HK-2 (cell line): ENCODE data around the gene ENTPD3.

Experiments
- DNase-seq: peaks from one replicate; pipeline ENCODE4 v3.0.0-alpha.2; 2018; ENCODE audit not compliant: unreplicated experiment

ENTPD3 gene, protein sequence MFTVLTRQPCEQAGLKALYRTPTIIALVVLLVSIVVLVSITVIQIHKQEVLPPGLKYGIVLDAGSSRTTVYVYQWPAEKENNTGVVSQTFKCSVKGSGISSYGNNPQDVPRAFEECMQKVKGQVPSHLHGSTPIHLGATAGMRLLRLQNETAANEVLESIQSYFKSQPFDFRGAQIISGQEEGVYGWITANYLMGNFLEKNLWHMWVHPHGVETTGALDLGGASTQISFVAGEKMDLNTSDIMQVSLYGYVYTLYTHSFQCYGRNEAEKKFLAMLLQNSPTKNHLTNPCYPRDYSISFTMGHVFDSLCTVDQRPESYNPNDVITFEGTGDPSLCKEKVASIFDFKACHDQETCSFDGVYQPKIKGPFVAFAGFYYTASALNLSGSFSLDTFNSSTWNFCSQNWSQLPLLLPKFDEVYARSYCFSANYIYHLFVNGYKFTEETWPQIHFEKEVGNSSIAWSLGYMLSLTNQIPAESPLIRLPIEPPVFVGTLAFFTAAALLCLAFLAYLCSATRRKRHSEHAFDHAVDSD

DNA sequence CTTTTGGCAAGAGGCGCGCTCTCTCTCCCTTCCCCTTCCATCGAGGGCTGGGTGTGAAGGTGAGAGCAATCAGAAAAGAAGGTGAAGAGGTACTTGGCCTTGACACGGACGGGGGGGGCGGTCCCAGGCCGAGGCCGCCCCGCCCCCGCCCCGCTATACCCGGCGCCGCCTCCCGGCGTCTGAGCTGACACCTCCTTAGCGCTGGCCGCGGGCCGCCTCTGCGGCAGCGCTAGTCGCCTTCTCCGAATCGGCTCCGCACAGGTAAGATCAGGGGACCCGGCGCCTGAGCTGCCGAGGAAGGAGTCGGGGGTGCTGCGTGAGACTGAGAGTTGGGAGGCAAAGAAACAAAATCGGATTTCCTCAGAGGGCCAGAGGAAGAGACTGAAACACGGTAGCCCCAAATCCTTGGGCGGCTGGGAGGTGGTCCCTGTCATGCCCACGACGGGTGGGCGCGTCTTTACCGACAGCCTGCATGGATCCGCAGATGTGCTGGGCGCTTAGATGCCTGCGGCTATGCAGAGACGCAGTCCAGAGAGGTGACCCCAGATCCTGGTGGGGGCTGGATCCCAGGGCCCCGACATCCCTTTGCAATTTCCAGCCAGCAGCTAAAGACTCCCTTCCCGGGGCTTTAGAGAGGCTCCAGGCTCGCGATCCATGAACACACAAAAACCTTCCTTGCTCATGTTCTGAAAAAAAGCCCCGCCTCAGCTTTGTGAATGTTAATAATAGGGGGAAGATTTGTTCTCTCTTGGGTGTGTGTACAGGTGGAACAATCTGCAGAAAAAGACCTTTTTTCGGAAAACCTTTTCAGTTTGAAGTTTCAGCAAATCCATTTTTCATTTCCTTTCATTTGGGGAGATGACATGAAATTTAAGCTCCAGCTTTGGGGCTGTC lies at the start of gene ENTPD3:
Gene ENTPD3, plus strand, starts transcription at position 184 of the 894 bp plus-strand sequence. CDS start 874 bp downstream, outside the sequence.
- DNase-seq = no peak

DNA sequence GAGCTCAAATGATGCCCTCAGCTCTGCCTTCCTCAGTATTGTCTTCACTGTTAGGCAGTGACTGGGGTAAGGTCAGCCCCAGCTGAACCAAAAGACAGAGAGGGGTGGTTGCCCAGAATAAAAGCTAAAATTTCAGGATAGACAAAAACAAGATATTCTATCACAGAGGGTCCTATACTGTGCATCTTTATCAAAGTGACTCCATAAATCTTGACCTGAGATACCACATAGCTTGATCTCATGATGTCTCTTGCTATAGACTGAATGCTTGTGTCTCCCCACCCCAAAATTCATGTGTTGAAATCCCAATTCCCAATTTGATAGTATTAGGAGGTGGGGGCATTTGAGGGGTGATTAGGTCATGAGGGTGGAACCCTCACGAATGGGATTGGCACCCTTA lies 47.1 kb upstream of the ENTPD3 start:
- DNase-seq = no peak

DNA sequence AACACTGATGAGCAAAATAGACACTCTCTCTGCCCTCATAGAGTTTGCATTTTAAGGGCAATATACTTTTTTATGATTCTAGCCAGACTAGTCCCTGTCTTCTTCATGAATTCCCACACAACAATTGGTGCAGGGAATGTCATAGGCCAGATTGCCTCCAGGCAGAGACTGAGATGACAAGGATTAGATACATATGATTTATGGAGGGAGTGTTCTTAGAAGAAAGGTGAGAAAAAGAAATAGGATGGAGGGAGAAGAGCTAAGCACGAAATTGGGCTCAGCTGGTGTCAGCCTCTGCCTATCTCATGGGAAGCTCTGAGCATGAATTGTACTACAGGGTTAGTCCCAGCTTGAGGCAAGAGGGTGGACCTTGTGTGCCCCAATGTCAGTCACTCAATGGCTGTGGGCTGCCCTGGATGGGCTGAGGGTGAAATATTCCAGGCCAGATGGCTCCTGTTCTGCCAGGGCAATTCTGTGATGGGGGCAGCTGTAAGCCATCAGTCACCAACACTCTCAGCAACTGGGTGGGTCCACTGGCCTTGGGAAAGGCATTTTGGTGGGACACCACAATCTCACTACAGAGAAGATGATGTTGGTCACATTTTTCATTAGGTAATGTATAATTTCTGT lies 46.3 kb upstream of the ENTPD3 start:
- no peak for DNase-seq

DNA sequence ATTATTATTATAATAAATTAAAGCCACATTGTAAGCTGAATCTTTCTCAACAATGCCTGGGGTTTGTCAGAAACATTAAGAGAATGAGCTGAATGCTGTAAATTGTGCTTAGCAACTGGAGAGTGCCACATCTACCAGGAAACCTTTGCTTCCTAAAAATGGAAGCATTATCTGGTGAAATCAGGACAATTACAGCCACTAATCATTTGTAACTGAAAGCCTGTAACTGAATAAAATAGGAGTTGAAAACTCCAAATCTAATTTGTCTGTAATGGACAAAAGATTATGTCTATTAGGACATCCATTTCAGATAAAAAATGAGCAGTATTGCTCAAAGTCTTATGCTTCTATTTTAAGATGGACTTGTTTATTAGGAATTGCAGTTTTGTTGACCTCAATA lies 45.3 kb upstream of the ENTPD3 start:
- no peak for DNase-seq

DNA sequence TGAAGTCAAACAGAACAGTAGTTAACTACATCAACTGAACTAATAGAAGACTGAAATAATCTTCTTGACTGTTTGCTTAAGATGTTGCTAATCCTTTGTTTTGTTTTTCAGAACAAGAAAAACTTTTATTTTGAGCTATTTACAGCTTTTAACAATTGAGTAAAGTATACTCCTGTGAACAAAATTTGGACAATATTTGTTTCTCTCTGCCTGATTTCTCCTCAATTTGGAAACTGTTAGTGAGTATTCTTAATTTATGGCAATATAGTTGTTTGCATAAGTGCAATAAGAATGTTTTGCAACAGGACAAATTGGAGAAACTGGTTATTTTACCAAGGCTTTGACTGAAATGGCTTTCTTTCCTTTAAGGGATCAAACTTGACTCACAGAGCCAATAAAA lies 36.5 kb upstream of the ENTPD3 start:
- DNase-seq = no peak

DNA sequence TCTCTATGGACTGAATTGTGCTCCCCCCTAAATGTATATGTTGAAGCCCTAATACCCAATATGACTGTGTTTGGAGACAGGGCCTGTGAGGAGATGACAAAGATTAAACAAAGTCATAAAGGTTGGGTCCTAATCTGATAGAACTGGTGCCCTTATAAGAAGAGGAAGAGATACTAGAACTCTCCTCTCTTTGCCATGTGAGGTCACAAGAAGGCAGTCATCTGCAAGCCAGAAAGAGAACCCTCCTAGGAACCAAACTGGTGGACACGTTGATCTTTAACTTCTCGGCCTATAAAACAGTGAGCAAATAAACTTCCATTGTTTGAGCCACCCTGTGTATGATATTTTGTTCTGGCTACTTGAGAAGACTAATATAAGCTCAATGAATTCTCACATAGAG lies 31.6 kb upstream of the ENTPD3 start:
- DNase-seq = no peak

DNA sequence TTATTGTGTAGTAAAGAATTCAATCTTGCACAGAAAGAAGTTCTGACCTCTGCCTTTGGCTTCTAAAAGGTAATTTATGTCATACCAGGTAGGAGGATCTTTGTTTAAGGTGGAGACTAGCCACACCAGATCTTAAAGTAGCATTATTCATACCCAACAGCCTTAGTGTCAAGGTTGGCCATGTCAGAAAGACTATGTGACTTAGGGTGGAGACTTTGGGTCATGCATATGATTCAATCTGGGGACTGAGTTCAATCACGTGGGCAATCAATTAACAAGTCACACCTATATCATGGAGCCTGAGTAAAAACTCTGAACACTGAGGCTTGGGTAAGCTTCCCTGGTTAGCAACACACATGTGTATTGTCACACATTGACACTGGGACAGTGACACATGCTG lies 28.5 kb upstream of the ENTPD3 start:
- no peak for DNase-seq

DNA sequence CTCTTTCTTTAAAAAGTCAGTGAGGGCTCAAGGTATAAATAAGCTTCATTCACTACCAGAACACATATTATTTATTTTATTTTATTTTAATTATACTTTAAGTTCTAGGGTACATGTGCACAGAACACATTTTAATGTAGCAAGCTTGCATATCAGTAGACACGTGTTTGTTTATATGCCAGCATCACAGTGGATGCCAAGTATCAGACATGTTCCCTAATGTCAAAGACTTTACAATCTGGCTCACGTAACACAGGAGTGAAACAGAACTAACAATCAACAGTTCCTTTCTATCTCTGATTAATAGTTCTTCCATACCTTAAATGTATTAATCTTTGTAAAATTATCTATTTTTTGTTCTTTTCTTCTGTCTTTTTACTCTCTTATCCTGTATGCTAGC lies 23.3 kb upstream of the ENTPD3 start:
- DNase-seq = no peak

DNA sequence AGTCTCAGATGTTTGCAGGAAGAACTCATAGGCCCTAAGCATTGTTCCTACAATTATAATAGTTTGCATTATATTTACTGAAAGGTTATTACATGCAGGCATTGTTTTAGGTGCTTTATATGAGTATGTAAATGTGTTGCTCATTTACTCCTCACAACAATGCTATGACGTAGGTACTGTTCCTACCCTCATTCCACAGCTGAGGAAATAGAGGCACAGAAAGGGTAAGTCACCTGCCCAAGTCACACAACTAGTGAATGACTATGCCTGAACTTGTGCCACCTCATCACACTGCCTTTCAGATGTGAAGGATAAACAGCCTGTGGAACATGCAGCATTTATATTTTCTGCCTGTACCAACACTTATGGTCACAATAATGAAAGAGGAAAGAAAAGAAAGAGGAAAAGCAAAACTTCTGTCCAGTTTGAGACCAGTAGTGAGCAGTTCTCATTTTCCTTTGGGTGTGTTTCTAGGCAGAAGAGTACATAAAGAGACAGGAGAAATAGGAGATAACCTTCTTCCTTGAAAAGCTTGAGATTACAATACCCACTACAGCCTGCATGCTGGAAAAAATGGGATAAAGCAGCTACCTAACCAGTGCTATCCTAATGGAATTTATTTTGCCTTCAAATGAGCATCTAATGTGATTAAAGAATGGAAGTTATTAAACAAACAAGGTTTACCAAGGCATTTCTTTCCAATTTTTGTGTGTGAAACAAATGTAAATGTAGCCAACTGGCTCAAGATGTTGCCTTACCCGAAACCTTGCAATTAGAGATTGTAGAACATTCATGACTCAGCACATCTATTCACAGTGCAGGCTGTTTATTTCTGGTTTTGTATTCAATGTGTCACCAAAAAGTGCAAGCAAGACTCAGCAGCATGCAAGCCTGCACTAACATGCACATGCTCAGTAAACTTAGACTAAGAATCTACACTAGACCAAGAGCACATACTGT lies 20.5 kb upstream of the ENTPD3 start:
- DNase-seq = no peak

DNA sequence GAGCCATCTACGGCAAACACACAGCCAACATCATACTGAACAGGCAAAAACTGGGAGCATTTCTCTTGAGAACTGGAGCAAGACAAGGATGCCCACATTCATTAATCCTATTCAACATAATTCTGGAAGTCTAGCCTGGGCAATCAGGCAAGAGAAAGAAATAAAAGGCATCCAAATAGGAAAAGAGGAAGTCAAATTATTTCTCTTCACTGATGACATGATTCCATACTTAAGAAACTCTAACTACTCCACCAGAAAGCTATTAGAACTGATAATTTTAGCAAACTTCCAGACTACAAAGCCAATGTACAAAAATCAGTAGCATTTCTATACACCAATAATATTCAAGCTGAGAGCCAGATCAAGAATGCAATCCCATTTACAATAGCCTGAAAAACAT lies 17.3 kb upstream of the ENTPD3 start:
- no peak for DNase-seq

DNA sequence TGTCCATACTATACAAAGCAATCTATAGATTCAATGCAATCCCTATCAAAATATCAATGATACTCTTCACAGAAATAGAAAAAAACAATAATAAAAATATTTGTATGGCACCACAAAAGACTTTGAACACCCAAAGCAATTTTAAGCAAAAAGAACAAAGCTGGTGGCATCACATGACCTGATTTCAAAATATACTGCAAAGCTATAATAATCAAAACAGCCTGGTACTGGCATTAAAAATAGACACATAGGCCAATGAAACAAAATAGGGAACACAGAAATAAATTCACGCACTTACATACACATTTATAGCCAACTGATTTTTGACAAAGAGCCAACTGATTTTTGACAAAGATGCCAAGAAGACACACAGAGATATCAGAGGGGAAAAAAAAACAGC lies 9.2 kb upstream of the ENTPD3 start:
- DNase-seq = no peak

DNA sequence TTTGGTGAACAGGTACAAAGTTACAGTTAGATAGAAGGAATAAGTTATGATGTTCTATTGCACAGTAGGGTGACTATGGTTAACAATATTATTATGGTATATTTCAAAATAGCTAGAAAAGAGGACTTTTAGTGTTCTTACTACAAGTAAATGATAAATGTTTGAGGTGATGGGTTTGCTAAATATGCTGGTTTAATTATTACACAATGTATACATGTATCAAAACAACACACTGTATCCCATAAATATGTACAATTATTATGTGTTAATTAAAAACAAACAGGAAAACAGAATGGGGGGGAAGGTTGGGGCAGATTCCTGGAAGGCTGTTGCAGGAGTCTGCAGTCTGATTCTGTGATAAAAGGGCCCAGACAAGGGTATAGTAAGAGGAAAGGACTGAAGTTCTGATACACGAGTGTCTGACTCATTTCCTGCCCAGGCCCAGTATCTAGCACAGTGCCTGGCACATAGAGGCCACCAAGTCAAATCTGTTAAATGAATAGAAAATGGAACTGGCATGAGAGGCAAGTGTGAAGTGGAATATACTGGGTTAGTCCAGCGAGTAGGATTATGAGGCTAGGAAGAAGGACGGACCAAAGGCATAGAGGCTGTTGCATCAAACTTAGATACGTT lies 7.2 kb upstream of the ENTPD3 start:
- DNase-seq = no peak

DNA sequence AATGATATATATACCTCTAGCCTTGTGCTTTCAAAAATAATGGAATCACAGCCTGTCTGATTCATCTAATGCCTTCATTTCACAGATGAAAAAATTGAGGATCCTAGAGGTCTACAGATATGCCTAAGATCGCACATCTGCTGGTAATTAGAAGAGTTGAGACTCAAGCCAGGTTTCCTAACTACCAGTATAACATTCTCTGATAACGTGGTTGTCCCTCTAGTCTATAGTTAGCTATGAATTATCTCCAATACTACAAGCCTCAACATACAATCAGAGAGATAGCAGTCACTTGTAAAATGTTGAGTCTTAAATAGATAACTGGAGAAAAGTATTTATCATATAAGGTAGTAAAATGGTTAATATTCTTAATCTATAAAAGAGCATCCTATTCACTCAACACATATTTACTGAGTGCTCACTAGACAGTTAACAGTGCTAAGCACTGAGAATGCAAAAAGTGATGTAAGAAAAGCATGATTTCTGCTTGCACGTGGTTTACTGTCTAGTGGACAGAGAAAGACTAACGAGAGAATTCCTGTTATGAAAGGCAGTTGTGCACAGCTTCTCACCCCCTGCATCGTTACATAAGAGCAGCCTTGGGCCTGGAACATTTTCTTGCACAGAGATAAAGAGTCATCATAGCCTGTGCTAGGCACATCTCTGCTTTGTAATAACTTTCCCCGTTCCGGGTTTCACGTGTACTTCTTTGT lies 4.9 kb upstream of the ENTPD3 start:
- DNase-seq = no peak

DNA sequence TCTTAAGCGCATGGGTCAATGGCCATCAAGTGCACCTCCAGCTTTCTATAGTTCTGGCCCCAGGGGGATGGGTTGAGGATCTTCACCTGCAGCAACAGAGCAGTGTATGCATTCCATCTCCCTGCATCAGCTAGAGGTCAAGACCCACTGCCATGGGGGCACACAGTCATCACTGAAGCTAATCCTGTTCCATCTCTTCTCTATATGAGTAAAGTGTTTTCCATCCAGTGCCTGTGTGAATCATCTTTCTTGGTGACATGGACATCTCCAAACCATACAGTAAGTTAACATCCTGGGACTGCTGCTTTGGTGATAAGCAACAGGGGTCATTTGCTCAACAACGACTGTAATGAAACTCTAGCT lies 4.4 kb upstream of the ENTPD3 start:
- no peak for DNase-seq

DNA sequence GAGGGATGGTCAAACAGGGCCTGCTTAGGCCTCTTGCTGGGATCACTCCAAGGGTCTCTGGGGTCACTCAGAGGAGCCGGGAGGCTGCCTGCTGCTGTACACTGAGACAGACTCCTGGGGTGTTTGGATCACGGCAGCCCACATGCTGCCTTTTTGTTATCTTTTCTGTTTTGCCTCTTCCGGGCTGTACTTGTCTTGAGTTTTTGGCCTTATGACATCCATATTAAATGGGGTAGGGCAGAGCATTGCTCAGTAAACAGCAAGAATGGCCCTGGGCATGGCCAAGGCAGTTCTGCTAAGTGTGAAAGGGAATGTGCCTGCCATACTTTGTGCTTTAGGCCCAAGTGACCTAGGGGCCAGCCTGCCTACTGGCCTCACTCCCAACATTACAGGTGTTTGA lies 771 bp upstream of the ENTPD3 start:
- no peak for DNase-seq

DNA sequence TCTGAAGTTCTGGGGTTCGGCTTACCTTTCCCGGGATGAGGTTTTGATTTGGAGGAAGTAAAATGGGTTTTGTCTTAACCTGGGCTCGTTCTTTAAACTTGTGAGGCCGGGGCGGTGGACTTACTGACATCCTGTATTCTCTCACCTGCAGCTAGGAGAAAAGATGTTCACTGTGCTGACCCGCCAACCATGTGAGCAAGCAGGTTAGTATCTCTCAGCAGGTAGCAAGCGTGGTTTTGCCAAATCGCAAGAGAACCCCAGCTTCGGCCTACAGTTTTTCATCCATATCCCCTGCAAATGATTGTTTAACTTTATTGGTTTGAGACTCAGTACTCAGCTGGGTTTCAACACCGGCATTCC lies 891 bp downstream of the ENTPD3 start:
- DNase-seq = no peak

DNA sequence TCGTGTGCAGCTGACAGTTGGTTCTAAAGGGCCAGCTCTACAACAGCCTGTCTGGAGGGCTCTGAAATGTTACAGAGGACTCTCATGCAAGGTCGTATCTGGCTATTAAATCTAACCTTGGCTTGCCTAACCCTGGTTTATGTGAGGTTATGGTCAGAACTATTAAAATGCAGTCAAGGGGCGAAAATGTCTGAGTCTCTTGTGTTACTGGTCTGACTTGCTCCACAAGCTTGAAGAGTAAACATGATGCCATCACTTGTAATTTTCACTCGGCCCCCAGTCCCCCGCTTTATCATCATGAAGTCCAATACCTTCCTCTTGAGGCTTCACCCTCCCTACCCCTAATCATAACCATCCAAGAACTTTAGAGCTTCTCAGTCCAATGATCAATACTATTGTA lies 9.4 kb downstream of the ENTPD3 start:
- DNase-seq = no peak

DNA sequence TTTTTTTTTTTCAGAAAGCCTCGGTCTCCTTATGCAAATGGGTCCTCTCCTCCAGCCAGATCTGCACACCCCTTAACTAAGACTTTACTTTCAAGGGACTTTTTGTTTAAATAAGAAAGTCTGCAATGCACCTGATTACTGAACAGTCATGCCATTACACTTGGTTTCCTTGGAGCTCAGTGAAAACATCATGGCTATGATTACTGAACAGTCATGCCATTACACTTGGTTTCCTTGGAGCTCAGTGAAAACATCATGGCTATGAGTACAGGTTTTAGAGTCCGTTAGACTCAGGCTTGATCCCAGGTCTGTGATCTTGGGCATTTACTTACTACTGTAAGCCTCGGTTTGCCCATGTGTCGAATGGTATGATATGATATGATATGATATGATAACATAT lies 10.1 kb downstream of the ENTPD3 start:
- no peak for DNase-seq

DNA sequence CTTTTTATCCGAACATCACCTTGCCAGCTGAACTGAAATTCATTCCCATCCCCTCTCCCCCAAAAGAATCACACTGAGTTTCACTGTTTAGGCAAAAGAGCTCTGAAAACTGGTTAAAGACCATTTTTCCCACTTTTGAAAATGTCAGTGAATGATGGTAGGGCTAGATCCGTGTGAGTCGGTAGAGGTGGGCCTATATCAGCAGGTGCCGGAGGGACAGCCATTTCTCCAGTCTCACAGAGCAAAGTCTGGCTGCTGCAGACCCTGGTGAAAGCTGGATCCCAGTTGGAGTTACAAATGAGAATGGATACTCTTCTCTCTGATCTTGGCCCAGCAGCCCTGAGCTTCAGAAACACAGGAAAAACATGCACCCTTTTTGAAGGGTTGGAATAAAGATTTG lies 10.9 kb downstream of the ENTPD3 start:
- no peak for DNase-seq

DNA sequence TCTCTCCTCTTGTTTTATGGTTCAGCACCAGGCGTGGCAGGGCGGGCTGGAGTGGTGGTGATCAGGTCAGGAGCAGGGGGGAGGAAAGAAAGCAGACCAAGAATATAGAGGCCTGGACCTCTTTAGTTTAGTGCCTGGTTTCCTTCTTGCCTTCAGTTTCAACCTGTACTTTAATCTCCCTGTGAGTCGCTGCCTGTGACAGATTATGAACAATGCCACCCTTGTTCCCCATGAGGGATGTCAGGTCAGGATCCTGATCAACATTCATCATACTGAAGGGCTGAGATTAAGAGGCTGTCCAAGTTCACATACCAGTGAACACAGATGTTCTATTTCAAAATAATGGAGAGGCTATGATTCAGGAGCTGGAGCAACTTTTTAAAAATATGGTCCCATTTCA lies 11.4 kb downstream of the ENTPD3 start:
- no peak for DNase-seq
